Activated CD8-positive, alpha-beta T cell treated with anti-CD3 and anti-CD28 coated beads for 36 hours (primary cell): ENCODE measurements around the gene PTPN2. TPM values are rescaled to one million over a fixed set of nuclear protein-coding genes. Genes with fewer than 3 reads are reported as not detected.

Source experiments
- ATAC-seq: fragments of 200-7000 bp; cut with Tn5 transposase; one replicate; pipeline ENCODE4 v1.10.0; 2021; ENCODE audit warnings: mild to moderate bottlenecking, moderate library complexity
- CTCF ChIA-PET: fragments of 350-600 bp; sonication (Branson Sonifier 250); formaldehyde crosslinking; loops from one replicate; lab custom pipeline; 2021; ENCODE audit warnings: antibody characterized with exemption; lab: Charles Lee
- POLR2A ChIA-PET: fragments of 350-600 bp; sonication (Branson Sonifier 250); formaldehyde crosslinking; loops from one replicate; lab custom pipeline; 2021; ENCODE audit warnings: antibody characterized with exemption; lab: Charles Lee
- DNase-seq: peaks from one replicate; pipeline ENCODE4 v3.0.0-alpha.2; 2020
- H3K27ac Mint-ChIP-seq: one replicate; pipeline ENCODE4 v1.8.0; 2021; ENCODE audit warnings: mild to moderate bottlenecking, mixed read lengths
- H3K27me3 Mint-ChIP-seq: one replicate; pipeline ENCODE4 v1.8.0; 2021; ENCODE audit warnings: mixed read lengths
- H3K36me3 Mint-ChIP-seq: one replicate; pipeline ENCODE4 v1.8.0; 2021; ENCODE audit warnings: low read depth, mixed read lengths
- H3K4me1 Mint-ChIP-seq: one replicate; pipeline ENCODE4 v1.8.0; 2021; ENCODE audit warnings: low read depth, mixed read lengths
- H3K4me3 Mint-ChIP-seq: one replicate; pipeline ENCODE4 v1.8.0; 2021; ENCODE audit warnings: mild to moderate bottlenecking, moderate library complexity, mixed read lengths
- H3K9me3 Mint-ChIP-seq: one replicate; pipeline ENCODE4 v1.8.0; 2021; ENCODE audit warnings: mixed read lengths
- CTCF ChIP-seq: fragments of 200-600 bp; IDR thresholded peaks from one replicate; pipeline ENCODE4 v1.8.0; 2022; ENCODE audit warnings: antibody characterized with exemption, mild to moderate bottlenecking
- intact Hi-C: fragments of 100-400 bp; cut with micrococcal nuclease; formaldehyde crosslinking; loops from one replicate; pipeline ENCODE4 v1.10.0; 2022
- total RNA-seq, 2 experiments: library from RNA; stranded (reverse); gene quantifications; one replicate each; pipeline ENCODE4 v1.2.3, GENCODE V29; 2021

The PTPN2 gene
- total RNA-seq, 2 experiments from 2014 or later: 50.8 to 55.8 TPM

DNA sequence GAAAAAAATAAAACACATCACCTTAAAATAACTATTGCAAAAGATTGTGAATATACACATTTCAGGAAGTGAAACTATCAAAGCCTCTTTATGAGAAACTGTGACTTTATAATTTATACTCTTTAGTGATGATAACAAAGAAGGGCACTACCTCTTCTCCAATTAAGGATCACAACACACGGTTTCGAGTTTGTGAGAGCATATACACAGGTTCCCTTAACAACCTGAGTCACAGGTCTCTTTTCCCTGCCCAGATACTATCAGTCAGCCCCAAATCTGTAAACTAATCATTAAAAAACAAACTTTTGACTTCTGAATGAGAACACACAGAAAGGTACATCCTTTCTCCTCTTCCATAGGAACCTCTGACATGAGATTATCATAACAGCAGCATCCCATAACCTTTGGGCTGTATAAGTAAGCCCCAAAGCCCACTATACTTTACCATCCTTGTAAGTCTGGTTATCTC lies 44.9 kb downstream of the PTPN2 start:
- Mint-ChIP-seq H3K36me3 (peaks cover 13% of the 10 kb centered on the region), H3K4me1 (peaks cover 56% of the 10 kb centered on the region), H3K4me3 (peak overlapping the region; percentile 62), H3K27me3 (no peaks in the 10 kb centered on the region), H3K9me3 (no peaks in the 10 kb centered on the region), H3K27ac (peak overlapping the region; percentile 98)
- ChIA-PET CTCF (no interaction called here), POLR2A (interaction anchor here (0.9 to 1.2 kb wide), 2 partner anchors 14 to 17 kb away, joined by 3 to 4 read pairs; no protein-coding TSS in a partner anchor)
- ATAC-seq (peak; percentile 68), DNase-seq (peak; percentile 29)
- TF ChIP-seq CTCF: no peak
- intact Hi-C loops: no loop called here

DNA sequence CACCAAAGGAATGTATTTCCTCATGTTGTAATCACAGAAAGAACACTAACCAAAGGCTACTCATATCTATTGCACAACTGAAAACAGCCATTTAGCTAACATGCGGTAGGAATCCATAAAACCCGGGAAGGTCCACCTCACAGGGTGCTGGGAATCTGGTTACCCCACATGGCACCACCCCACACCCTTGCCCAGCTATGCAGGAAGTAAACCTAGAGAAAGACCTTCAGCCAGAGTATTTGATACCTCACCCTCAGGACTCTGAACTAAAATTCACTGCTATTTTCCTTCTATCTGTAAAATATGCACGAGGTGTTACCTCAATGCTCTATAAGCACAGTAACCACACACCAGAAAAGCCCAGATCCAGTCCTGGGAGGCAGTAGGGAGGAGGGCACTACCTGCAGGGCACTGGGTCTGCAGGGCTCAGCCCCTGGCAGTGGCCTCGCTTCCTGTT lies 45.8 kb downstream of the PTPN2 start:
- DNase-seq: no peak
- ChIA-PET POLR2A (interaction anchor here (1.2 kb wide), 1 partner anchor 14 kb away, joined by 3 read pairs; no protein-coding TSS in a partner anchor), CTCF (interaction anchor here (1.1 kb wide), 1 partner anchor 9 kb away, joined by 4 read pairs; no protein-coding TSS in a partner anchor)
- Mint-ChIP-seq H3K9me3 (no peaks in the 10 kb centered on the region), H3K4me3 (peak overlapping the region; percentile 59), H3K4me1 (peaks cover 47% of the 10 kb centered on the region), H3K27me3 (no peaks in the 10 kb centered on the region), H3K27ac (peak overlapping the region; percentile 90), H3K36me3 (peaks cover 19% of the 10 kb centered on the region)
- TF ChIP-seq CTCF: no peak
- no peak for ATAC-seq
- intact Hi-C loops: no loop called here

GRCh38 chr18:12837747-12838146 lies 46.3 kb downstream of the PTPN2 start:
- intact Hi-C loops: no loop called here
- H3K27me3 Mint-ChIP-seq: no peaks in the 10 kb centered on the region
- peaks cover 20% of the 10 kb centered on the region for H3K36me3 Mint-ChIP-seq
- ChIA-PET POLR2A (interaction anchor here (1.2 kb wide), 1 partner anchor 13 kb away, joined by 3 read pairs; no protein-coding TSS in a partner anchor), CTCF (interaction anchor here (1.1 kb wide), 1 partner anchor 9 kb away, joined by 4 read pairs; no protein-coding TSS in a partner anchor)
- DNase-seq (no peak), ATAC-seq (no peak)
- H3K27ac Mint-ChIP-seq: peak overlapping the region; percentile 90
- no peak for TF ChIP-seq CTCF
- no peaks in the 10 kb centered on the region for H3K9me3 Mint-ChIP-seq
- peaks cover 44% of the 10 kb centered on the region for H3K4me1 Mint-ChIP-seq
- peak overlapping the region; percentile 59 for H3K4me3 Mint-ChIP-seq

GRCh38 chr18:12836551-12836950 lies 47.5 kb downstream of the PTPN2 start:
- no peak overlapping the region for H3K4me3 Mint-ChIP-seq
- H3K27ac Mint-ChIP-seq: peak overlapping the region; percentile 8
- peaks cover 18% of the 10 kb centered on the region for H3K36me3 Mint-ChIP-seq
- CTCF ChIA-PET: interaction anchor here (1.0 to 1.2 kb wide), 2 partner anchors 20 to 53 kb away, joined by 3 read pairs; no protein-coding TSS in a partner anchor
- no peaks in the 10 kb centered on the region for H3K9me3 Mint-ChIP-seq
- no peak for TF ChIP-seq CTCF
- H3K27me3 Mint-ChIP-seq: no peaks in the 10 kb centered on the region
- ATAC-seq (no peak), DNase-seq (no peak)
- intact Hi-C loops: no loop called here
- peaks cover 39% of the 10 kb centered on the region for H3K4me1 Mint-ChIP-seq
- POLR2A ChIA-PET: no interaction called here
